ENCODE data around the gene SYT1. TPM values are rescaled to one million over a fixed set of nuclear protein-coding genes. Genes with fewer than 3 reads are reported as not detected.

The SYT1 gene
- total RNA-seq, 1 experiment from 2014 or later = 44.9 TPM

- no peak overlapping the region for H3K4me2 ChIP-seq (ENCODE audit: low read length)
- H3K9me3 ChIP-seq (ENCODE audit: control insufficient read depth in 1 of 2, insufficient read depth in 1 of 2, low read depth in 1 of 2, low read length in 2 of 2) = no peaks in the 10 kb centered on the region
- intact Hi-C loops (cut with micrococcal nuclease) = no loop called here
- ChIA-PET CTCF (no interaction called here), POLR2A (no interaction called here), RAD21 (ENCODE audit: low non-redundant PET in 1 of 2, low total read pairs in 2 of 2, uncharacterized antibody in 2 of 2, unreplicated experiment in 2 of 2) (no interaction called here)
- H3K36me3 ChIP-seq (ENCODE audit: control insufficient read depth in 1 of 2, insufficient read depth in 2 of 2, low read length in 2 of 2) = no peaks in the 10 kb centered on the region
- H3K9me2 ChIP-seq (ENCODE audit: insufficient read depth) = no peaks in the 10 kb centered on the region
- DNase-seq (ENCODE audit: low read depth, low spot score) = no peak
- TF ChIP-seq ZBTB33 (IDR thresholded peaks at IDR 0.05; ENCODE audit: extremely low read depth, insufficient replicate concordance, low read length) (no peak), SRF (IDR thresholded peaks at IDR 0.05; ENCODE audit: low read depth) (no peak), RAD21 (IDR thresholded peaks at IDR 0.05; ENCODE audit: low read depth) (no peak), MAX (IDR thresholded peaks at IDR 0.05) (no peak), ZFX (IDR thresholded peaks at IDR 0.05) (no peak), FOSL1 (IDR thresholded peaks at IDR 0.05; ENCODE audit: low read depth) (no peak), CEBPB (IDR thresholded peaks at IDR 0.05; ENCODE audit: low read depth) (no peak), CTCF (IDR thresholded peaks at IDR 0.05 in 2 of 3, conservative IDR thresholded peaks at IDR 0.05 in 1 of 3; ENCODE audit: borderline replicate concordance in 1 of 3, insufficient read depth in 1 of 3, low read depth in 2 of 3, low read length in 2 of 3) (no peak), EGR1 (IDR thresholded peaks at IDR 0.05; ENCODE audit: low read depth) (no peak), REST (IDR thresholded peaks at IDR 0.05; ENCODE audit: low read depth) (no peak), ZNF274 (IDR thresholded peaks at IDR 0.05; ENCODE audit: low read depth, low read length) (no peak), ATF3 (IDR thresholded peaks at IDR 0.05) (no peak), EZH2 (IDR thresholded peaks at IDR 0.05) (no peak), EZH2phosphoT487 (IDR thresholded peaks at IDR 0.05; ENCODE audit: borderline replicate concordance) (no peak), ELF1 (IDR thresholded peaks at IDR 0.05; ENCODE audit: borderline replicate concordance, low read depth) (no peak), TCF7L2 (IDR thresholded peaks at IDR 0.05; ENCODE audit: borderline replicate concordance, extremely low read depth, insufficient read depth, insufficient read length) (no peak), YY1 (IDR thresholded peaks at IDR 0.05; ENCODE audit: extremely low read depth, insufficient replicate concordance, low read depth, low read length) (no peak), JUND (IDR thresholded peaks at IDR 0.05) (no peak)
- H3K27me3 ChIP-seq (ENCODE audit: insufficient read depth, low read length) = no peaks in the 10 kb centered on the region
- no peak overlapping the region for H3K4me3 ChIP-seq (replicated peaks in 1 of 2; ENCODE audit: low read depth in 1 of 2, low read length in 2 of 2)
- no peak overlapping the region for H2AFZ ChIP-seq (ENCODE audit: low read depth, low read length, poor library complexity, severe bottlenecking)
- H4K20me1 ChIP-seq (ENCODE audit: insufficient read depth) = no peaks in the 10 kb centered on the region
- no peak overlapping the region for H3K9ac ChIP-seq (ENCODE audit: low read length)
- no peaks in the 10 kb centered on the region for H3K79me2 ChIP-seq (ENCODE audit: insufficient read depth, low read length)
- ATAC-seq = no peak
- H3K4me1 ChIP-seq (ENCODE audit: control insufficient read depth in 1 of 2, insufficient read depth in 2 of 2, low read length in 2 of 2) = no peaks in the 10 kb centered on the region; a peak in 1 of 4 replicates
- H3K27ac ChIP-seq (ENCODE audit: low read depth, low read length) = no peak overlapping the region
- no TSS peak for BruUV-seq (replicated peaks)
These were observed 402.0 kb downstream of the SYT1 start for GRCh38 chr12:79266343-79267144.

Measured in HCT116 (cell line).